ENCODE measurements around the gene ZNF678.
A peak's percentile ranks its signal among the peaks of the same experiment; 100 is the strongest.

Gene ZNF678

DNA sequence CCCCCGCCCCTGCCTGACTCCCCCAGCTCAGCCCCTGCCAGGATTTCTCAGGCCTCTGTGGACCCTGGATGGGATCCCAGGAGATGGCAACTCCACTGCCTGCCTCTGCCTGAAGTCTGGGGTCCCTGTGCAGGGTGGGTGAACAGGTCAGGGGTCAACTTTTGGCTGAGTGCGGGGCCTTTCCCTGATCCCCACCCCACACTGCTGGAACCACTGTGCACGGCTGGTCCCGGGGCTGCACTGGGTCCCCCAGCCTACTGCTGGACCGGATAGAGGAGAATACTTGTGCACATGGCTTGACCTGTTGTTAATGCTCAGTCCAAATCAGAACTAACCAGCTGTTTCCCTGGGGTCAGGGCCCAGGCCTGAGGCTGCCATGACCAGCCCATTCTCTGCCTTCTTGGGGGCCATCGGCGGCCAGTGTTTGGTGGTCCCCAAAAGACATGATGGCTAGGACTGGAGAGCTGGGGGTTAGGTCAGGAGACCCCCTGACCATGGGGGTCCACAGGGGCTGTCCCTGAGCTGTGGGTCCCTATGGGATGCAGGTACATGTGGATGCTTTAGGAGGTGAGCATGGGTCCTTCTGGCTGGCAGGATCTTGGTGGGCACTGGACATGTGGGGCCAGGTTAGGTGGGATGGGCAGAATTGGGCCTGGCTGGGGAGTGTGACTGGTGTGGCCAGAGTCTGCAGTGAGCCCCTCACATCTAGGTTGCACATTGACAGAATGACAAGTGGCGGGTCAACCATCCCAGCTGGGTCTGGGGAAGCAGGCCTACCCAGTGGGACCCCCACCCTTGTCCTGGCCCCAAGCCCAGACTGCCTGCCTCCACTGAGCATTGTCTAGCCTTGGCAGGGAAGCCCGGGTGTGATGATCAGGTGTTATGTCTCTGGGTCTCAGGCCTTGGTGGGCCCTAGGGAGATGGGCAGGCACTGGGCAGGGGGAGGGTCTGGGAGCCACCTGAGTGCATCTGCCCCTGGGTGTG lies 19.0 kb upstream of the ZNF678 start:
- H3K27me3 ChIP-seq (ENCODE audit: insufficient read depth, low read depth, severe bottlenecking) = no peaks in the 10 kb centered on the region
- H3K4me3 ChIP-seq (ENCODE audit: low read depth, low read length) = no peak overlapping the region
- TF ChIP-seq, protein P1, sequence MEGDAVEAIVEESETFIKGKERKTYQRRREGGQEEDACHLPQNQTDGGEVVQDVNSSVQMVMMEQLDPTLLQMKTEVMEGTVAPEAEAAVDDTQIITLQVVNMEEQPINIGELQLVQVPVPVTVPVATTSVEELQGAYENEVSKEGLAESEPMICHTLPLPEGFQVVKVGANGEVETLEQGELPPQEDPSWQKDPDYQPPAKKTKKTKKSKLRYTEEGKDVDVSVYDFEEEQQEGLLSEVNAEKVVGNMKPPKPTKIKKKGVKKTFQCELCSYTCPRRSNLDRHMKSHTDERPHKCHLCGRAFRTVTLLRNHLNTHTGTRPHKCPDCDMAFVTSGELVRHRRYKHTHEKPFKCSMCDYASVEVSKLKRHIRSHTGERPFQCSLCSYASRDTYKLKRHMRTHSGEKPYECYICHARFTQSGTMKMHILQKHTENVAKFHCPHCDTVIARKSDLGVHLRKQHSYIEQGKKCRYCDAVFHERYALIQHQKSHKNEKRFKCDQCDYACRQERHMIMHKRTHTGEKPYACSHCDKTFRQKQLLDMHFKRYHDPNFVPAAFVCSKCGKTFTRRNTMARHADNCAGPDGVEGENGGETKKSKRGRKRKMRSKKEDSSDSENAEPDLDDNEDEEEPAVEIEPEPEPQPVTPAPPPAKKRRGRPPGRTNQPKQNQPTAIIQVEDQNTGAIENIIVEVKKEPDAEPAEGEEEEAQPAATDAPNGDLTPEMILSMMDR (IDR thresholded peaks at IDR 0.05; ENCODE audit: low read depth, low read length) = no peak
- no peaks in the 10 kb centered on the region for H3K9me3 ChIP-seq (ENCODE audit: severe bottlenecking)
- H3K36me3 ChIP-seq = no peaks in the 10 kb centered on the region
- no peak for DNase-seq
- no peak overlapping the region for H3K27ac ChIP-seq

DNA sequence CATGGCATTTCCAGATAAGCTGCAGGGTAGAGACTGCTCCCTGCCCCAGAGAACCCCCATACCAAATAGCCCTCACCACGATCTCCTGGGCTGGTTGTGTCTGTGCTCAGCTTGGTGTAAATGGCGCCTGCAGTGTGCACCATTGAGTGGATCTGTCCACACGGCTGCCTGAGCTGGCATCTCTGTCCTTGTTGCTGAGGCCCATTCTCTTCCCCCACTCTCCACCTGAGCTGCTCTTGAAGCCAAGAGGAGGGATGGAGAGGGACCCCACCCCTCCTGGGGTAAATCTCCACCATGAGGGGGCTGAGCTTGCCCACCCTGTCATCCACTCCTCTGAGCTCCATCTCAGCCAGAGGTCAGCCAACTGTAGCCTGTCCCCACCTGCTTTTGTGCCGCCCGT lies 18.0 kb upstream of the ZNF678 start:
- Histone ChIP-seq H3K27ac (no peak overlapping the region), H3K9me3 (ENCODE audit: severe bottlenecking) (no peaks in the 10 kb centered on the region), H3K36me3 (no peaks in the 10 kb centered on the region), H3K4me3 (ENCODE audit: low read depth, low read length) (no peak overlapping the region), H3K27me3 (ENCODE audit: insufficient read depth, low read depth, severe bottlenecking) (no peaks in the 10 kb centered on the region)
- TF ChIP-seq, protein P1 (IDR thresholded peaks at IDR 0.05; ENCODE audit: low read depth, low read length) = no peak
- no peak for DNase-seq

DNA sequence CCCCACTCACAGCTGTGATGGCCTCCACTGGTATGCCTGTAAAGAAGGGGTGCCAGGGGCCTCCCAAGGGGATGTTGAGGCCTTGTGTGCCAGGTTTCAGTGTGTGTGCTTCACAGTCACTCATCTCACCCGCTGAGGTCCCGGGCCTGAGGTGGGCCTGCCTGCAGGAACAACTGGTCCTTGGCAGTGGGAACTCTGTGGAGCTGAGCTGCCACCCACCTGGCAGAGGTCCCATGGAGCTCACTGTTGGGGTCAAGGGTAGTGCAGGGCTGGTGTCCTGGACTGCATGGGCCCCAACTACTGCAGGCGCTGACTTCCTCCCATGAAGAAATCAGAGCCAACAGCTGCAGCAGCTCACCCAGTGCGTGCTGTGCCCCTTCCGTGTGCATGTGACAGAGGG lies 17.3 kb upstream of the ZNF678 start:
- H3K27me3 ChIP-seq (ENCODE audit: insufficient read depth, low read depth, severe bottlenecking) = no peaks in the 10 kb centered on the region
- TF ChIP-seq, protein P1 (IDR thresholded peaks at IDR 0.05; ENCODE audit: low read depth, low read length) = no peak
- H3K27ac ChIP-seq = no peak overlapping the region
- H3K9me3 ChIP-seq (ENCODE audit: severe bottlenecking) = no peaks in the 10 kb centered on the region
- no peak overlapping the region for H3K4me3 ChIP-seq (ENCODE audit: low read depth, low read length)
- no peak for DNase-seq
- H3K36me3 ChIP-seq = no peaks in the 10 kb centered on the region

DNA sequence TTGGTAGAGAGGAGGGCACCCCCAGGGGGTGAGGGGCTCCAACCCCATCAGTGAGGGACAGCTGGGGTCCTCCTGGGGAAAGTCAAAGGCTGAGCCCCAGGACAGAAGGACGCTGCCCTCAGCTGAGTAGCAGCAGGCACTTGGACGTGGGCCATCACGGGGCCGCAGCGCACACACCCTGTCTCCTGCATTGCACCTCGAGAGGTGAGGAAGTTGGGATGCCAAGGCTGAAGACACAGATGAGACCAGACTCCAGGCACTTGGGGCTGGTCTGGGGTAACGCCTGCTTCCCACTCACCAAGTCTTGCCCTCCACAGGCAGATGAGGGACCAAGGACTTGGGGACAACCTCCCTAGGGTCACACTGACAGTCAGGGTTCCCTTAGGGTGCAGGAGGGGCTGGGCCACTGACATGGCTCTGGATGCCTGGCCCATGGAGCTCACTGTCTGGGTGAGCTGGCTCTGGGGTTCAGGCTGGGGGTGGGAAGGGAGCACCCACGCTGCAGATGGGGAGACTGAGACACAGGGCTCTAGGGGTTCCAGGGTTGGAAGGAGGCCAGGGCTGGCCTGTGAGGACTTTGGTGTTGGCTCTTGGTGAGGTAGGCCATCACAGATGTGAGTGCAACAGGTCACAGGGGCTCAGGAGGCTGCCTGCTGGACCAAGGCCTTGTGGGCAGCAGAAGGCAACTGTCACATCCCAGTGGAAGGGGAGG lies 16.6 kb upstream of the ZNF678 start:
- TF ChIP-seq, protein P1 (IDR thresholded peaks at IDR 0.05; ENCODE audit: low read depth, low read length) = no peak

DNA sequence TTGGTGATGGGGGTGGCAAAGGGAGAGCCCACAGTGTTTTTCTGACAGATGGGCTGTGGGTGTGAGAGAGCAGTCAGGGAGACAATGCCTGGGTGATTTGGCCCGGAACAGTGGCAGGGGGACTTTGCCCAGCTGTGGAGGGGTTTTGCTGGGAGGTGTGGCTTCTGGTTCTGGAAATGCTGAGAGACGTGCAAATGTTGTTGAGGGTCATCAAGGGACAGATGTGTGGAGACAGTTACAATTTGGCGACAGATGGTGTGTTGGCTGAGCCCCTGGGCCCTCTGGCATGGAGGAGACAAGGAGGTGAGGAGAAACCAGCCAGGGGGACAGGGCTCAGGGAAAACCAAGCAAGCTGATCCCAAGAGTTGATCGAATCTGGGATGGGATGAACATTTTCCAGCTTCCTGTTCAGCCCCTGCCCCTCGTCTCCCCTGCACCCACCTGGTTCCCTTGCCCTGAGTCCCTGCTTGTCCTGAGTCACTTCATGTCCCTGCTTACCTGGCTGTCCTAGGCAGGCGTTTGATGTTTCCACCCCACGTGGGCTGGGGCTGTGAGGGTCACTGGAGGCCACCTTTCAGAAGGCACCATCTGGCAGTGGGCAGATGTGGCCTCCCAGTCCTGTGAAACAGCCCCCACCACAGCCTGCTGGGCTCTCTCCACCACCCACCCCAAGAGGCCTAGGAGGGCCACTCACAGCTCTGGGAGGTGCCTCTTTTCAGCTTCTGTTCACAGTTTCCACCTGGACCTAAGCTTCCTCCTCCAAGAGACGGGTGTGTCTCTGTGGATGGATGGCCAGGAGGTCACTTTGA lies 15.8 kb upstream of the ZNF678 start:
- peak; percentile 29 for DNase-seq
- Histone ChIP-seq H3K9me3 (ENCODE audit: severe bottlenecking) (no peaks in the 10 kb centered on the region), H3K27me3 (ENCODE audit: insufficient read depth, low read depth, severe bottlenecking) (no peaks in the 10 kb centered on the region), H3K27ac (peak overlapping the region; percentile 31; the same call in 1 of the 2 replicates), H3K36me3 (no peaks in the 10 kb centered on the region), H3K4me3 (ENCODE audit: low read depth, low read length) (no peak overlapping the region)
- TF ChIP-seq, protein P1 (IDR thresholded peaks at IDR 0.05; ENCODE audit: low read depth, low read length) = no peak

More for the DNA sequence above, 16.6 kb upstream of the ZNF678 start:
- Histone ChIP-seq H3K27me3 (ENCODE audit: insufficient read depth, low read depth, severe bottlenecking) (no peaks in the 10 kb centered on the region), H3K4me3 (ENCODE audit: low read depth, low read length) (no peak overlapping the region), H3K36me3 (no peaks in the 10 kb centered on the region), H3K9me3 (ENCODE audit: severe bottlenecking) (no peaks in the 10 kb centered on the region), H3K27ac (no peak overlapping the region)
- no peak for DNase-seq

Measured in WERI-Rb-1 (cell line).